Ishikawa (cell line): ENCODE measurements around the gene TECPR2.

Source experiments
- CEBPB ChIP-seq: IDR thresholded peaks from 2 replicates; pipeline ENCODE4 v1.6.1; 2012
- EP300 ChIP-seq: IDR thresholded peaks from 2 replicates; pipeline ENCODE4 v1.6.1; 2012; ENCODE audit warnings: borderline replicate concordance
- NFIC ChIP-seq: IDR thresholded peaks from 2 replicates; pipeline ENCODE4 v1.6.1; 2012
- RAD21 ChIP-seq: IDR thresholded peaks from 2 replicates; pipeline ENCODE4 v1.6.1; 2012; ENCODE audit warnings: low read depth
- REST ChIP-seq: IDR thresholded peaks from 2 replicates; pipeline ENCODE4 v1.6.1; 2012; ENCODE audit warnings: low read depth, mild to moderate bottlenecking
- TAF1 ChIP-seq: IDR thresholded peaks from 2 replicates; pipeline ENCODE4 v1.6.1; 2012; ENCODE audit warnings: low read depth, mild to moderate bottlenecking
- TCF12 ChIP-seq: IDR thresholded peaks from 2 replicates; pipeline ENCODE4 v1.6.1; 2012; ENCODE audit warnings: low read depth
- YY1 ChIP-seq: IDR thresholded peaks from 2 replicates; pipeline ENCODE4 v1.6.1; 2012; ENCODE audit warnings: low read depth
- TF ChIP-seq, protein P1 (sequence below): IDR thresholded peaks from 2 replicates; pipeline ENCODE4 v1.6.1; 2012
- TF ChIP-seq, protein P2 (sequence below): IDR thresholded peaks from 2 replicates; pipeline ENCODE4 v1.6.1; 2012

- TF ChIP-seq YY1: no peak
- no peak for TF ChIP-seq REST
- no peak for TF ChIP-seq NFIC
- TF ChIP-seq TCF12: no peak
- TF ChIP-seq, protein P1, sequence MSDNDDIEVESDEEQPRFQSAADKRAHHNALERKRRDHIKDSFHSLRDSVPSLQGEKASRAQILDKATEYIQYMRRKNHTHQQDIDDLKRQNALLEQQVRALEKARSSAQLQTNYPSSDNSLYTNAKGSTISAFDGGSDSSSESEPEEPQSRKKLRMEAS: no peak
- TF ChIP-seq EP300: no peak
- TF ChIP-seq RAD21: no peak
- TF ChIP-seq, protein P2, sequence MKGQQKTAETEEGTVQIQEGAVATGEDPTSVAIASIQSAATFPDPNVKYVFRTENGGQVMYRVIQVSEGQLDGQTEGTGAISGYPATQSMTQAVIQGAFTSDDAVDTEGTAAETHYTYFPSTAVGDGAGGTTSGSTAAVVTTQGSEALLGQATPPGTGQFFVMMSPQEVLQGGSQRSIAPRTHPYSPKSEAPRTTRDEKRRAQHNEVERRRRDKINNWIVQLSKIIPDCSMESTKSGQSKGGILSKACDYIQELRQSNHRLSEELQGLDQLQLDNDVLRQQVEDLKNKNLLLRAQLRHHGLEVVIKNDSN: no peak
- TF ChIP-seq TAF1: no peak
- TF ChIP-seq CEBPB: no peak
These were observed 657 bp upstream of the TECPR2 start for GRCh38 chr14:102362084-102362483.
